K562 (cell line): ENCODE data around the gene UBAC2. TPM values are rescaled to one million over a fixed set of nuclear protein-coding genes. Genes with fewer than 3 reads are reported as not detected.

ENCODE experiments used
- ATAC-seq: fragments of 200-7000 bp; cut with Tn5 transposase; 3 replicates; pipeline ENCODE4 v1.9.1; 2020; ENCODE audit warnings: moderate library complexity
- BruUV-seq: library from RNA; stranded (reverse); fragments of 400-500 nt; replicated peaks from 2 replicates; lab custom pipeline; 2021; lab: Mats Ljungman, UMichigan
- CTCF ChIA-PET: fragments of 300-600 bp; formaldehyde crosslinking; extraction: SDS; loops from one replicate; lab custom pipeline; 2021; ENCODE audit warnings: low intra/inter-chr PET ratio; lab: Yijun Ruan, JAX
- POLR2A ChIA-PET: fragments of 300-600, 350-650 bp; sonication (Branson Sonifier 250); formaldehyde crosslinking; extraction: SDS; loops from one replicate; lab custom pipeline; 2021; ENCODE audit warnings: antibody characterized with exemption, inconsistent platforms; lab: Yijun Ruan, JAX
- DNase-seq, 4 experiments: peaks; one replicate each; pipeline versions ENCODE4 v3.0.0 to v3.0.0-alpha.2; 2011 to 2018; ENCODE audit warnings: low spot score in 3 of 4, mixed read lengths in 3 of 4; ENCODE audit errors: extremely low read depth in 1 of 4
- FAIRE-seq: peaks from 2 replicates; lab custom pipeline; 2011; peaks lifted over from hg19 to GRCh38; lab: Jason Lieb, UNC
- H2AFZ ChIP-seq: 2 replicates; pipeline ENCODE4 v1.6.0; 2011; ENCODE audit warnings: low read depth, low read length, control low read depth, inconsistent platforms
- H3K27ac ChIP-seq: fragments of 200-600 bp; 3 replicates; pipeline ENCODE4 v1.8.0; 2011; ENCODE audit warnings: low read depth, mild to moderate bottlenecking, control low read depth, inconsistent platforms, low read length, moderate library complexity, mixed read lengths; ENCODE audit errors: extremely low read depth
- H3K27me3 ChIP-seq, 2 experiments: fragments of 300-600 bp in 1 of 2; 2 replicates in 1 of 2; 3 replicates in 1 of 2; pipeline versions ENCODE4 v1.6.0 to v1.8.0; 2011; ENCODE audit warnings: inconsistent platforms in 2 of 2, low read length in 2 of 2, mild to moderate bottlenecking in 1 of 2, mixed read lengths in 1 of 2, moderate library complexity in 1 of 2; ENCODE audit not compliant: control insufficient read depth in 2 of 2, insufficient read depth in 2 of 2
- H3K36me3 ChIP-seq: fragments of 300-600 bp; 3 replicates; pipeline ENCODE4 v1.8.0; 2011; ENCODE audit warnings: mild to moderate bottlenecking, low read length, inconsistent platforms; ENCODE audit not compliant: control insufficient read depth, insufficient read depth
- H3K4me1 ChIP-seq, 2 experiments: fragments of 200-600 bp in 1 of 2; replicated peaks in 1 of 2; 2 replicates in 1 of 2; 3 replicates in 1 of 2; pipeline versions ENCODE4 v1.5.1 to v1.8.0; 2011; ENCODE audit warnings: inconsistent platforms in 2 of 2, low read length in 2 of 2, mild to moderate bottlenecking in 1 of 2, mixed read lengths in 1 of 2, moderate library complexity in 1 of 2; ENCODE audit not compliant: control insufficient read depth in 2 of 2, insufficient read depth in 2 of 2
- H3K4me2 ChIP-seq: 2 replicates; pipeline ENCODE4 v1.6.1; 2011; ENCODE audit warnings: low read length, control low read depth, inconsistent platforms, mixed read lengths; ENCODE audit not compliant: insufficient read depth
- H3K4me3 ChIP-seq: fragments of 200-600 bp; sonication (generic), shearing (Covaris generic); 2 replicates; pipeline ENCODE4 v1.5.1; 2016; ENCODE audit warnings: control low read depth, inconsistent platforms
- H3K79me2 ChIP-seq: fragments of 200-600 bp; 3 replicates; pipeline ENCODE4 v1.8.0; 2011; ENCODE audit warnings: low read length, inconsistent platforms; ENCODE audit not compliant: control insufficient read depth, insufficient read depth
- H3K9ac ChIP-seq, 2 experiments: 2 replicates each; pipeline versions ENCODE4 v1.6.0 to v1.6.1; 2011; ENCODE audit warnings: low read depth in 2 of 2, low read length in 2 of 2, control low read depth in 1 of 2, inconsistent platforms in 1 of 2, mild to moderate bottlenecking in 1 of 2, mixed read lengths in 1 of 2; ENCODE audit not compliant: insufficient read depth in 1 of 2
- H3K9me1 ChIP-seq: one replicate; pipeline ENCODE4 v1.6.0; 2011; ENCODE audit warnings: inconsistent platforms, mild to moderate bottlenecking, low read length, moderate library complexity; ENCODE audit not compliant: control insufficient read depth, insufficient read depth
- H3K9me3 ChIP-seq: replicated peaks from 2 replicates; pipeline ENCODE4 v1.5.1; 2011; ENCODE audit warnings: low read depth, low read length, inconsistent platforms; ENCODE audit not compliant: control insufficient read depth, insufficient read depth
- H4K20me1 ChIP-seq: replicated peaks from 2 replicates; pipeline ENCODE4 v1.6.1; 2011; ENCODE audit warnings: low read length, inconsistent platforms, mixed read lengths; ENCODE audit not compliant: control insufficient read depth, insufficient read depth
- ASH1L ChIP-seq: fragments of 450-650 bp; IDR thresholded peaks from 2 replicates; pipeline ENCODE4 v1.6.1; 2018; ENCODE audit warnings: borderline replicate concordance, mild to moderate bottlenecking, low read depth; ENCODE audit not compliant: partially characterized antibody
- DNMT1 ChIP-seq: fragments of 450-650 bp; IDR thresholded peaks from 2 replicates; pipeline ENCODE4 v1.6.1; 2016; ENCODE audit warnings: antibody characterized with exemption, mild to moderate bottlenecking
- SIN3A ChIP-seq, 2 experiments: fragments of 150-350 bp in 1 of 2; IDR thresholded peaks; 2 replicates each; pipeline ENCODE4 v1.6.1; 2011 to 2016; ENCODE audit warnings: borderline replicate concordance in 2 of 2, low read depth in 2 of 2, low read length in 2 of 2, mild to moderate bottlenecking in 2 of 2, moderate library complexity in 2 of 2; ENCODE audit not compliant: control insufficient read depth in 1 of 2
- SMARCA4 ChIP-seq: fragments of 450-650 bp; IDR thresholded peaks from 2 replicates; pipeline ENCODE4 v1.6.1; 2016
- ZFP30 ChIP-seq: fragments of 250-450 bp; sonication (Bioruptor Pico); IDR thresholded peaks from 2 replicates; pipeline ENCODE4 v1.8.0; 2022; ENCODE audit warnings: moderate library complexity, mild to moderate bottlenecking, inconsistent platforms, borderline replicate concordance
- WGBS: fragments of 100-300 bp; shearing (Covaris generic); methylation state at CpG from one replicate; pipeline ENCODE4 v1.1.6; 2016; ENCODE audit warnings: low coverage, mixed read lengths; ENCODE audit not compliant: insufficient coverage; ENCODE audit errors: missing lambda C conversion rate; 5-methylcytosine and 5-hydroxymethylcytosine counted together
- in situ Hi-C: fragments of 300-500 bp; cut with MboI; formaldehyde crosslinking; loops from 4 replicates; pipeline ENCODE4 v1.15.0; 2018; ENCODE audit warnings: inconsistent platforms, mixed read lengths
- intact Hi-C: fragments of 100-400 bp; cut with micrococcal nuclease; formaldehyde crosslinking; loops from 2 replicates; pipeline ENCODE4 v1.14.2; 2022
- polyA plus RNA-seq, 8 experiments: library from polyadenylated mRNA; depleted of rRNA in 4 of 8; stranded (reverse) in 5 of 8; unstranded in 3 of 8; fragments of >200 nt; fragmentation: Nextera tagmentation in 2 of 8; fragmentation: Illumina TruSeq in 1 of 8; extraction: Ambion mirVana in 2 of 8; extraction: Trizol in 1 of 8; gene quantifications; 2 replicates each; pipeline versions ENCODE4 v1.2.1 to v1.2.3, GENCODE V29; 2011 to 2014; ENCODE audit warnings: inconsistent platforms in 1 of 8, missing spikeins in 1 of 8
- total RNA-seq, 7 experiments: library from RNA; depleted of rRNA in 6 of 7; stranded (reverse); fragments of >200 nt in 6 of 7; fragmentation: Illumina TruSeq in 2 of 7; extraction: Trizol in 2 of 7; gene quantifications; 2 replicates each; pipeline versions ENCODE4 v1.2.1 to v1.2.3, GENCODE V29; 2011 to 2021; ENCODE audit warnings: low replicate concordance in 1 of 7
- TF ChIP-seq, protein P1 (sequence below): sonication (generic); formaldehyde crosslinking; IDR thresholded peaks from 2 replicates; pipeline ENCODE4 v1.8.0; 2022; ENCODE audit warnings: missing genetic modification reagents, mild to moderate bottlenecking, borderline replicate concordance

UBAC2 gene
- total and polyA plus RNA-seq, 9 of the 15 experiments (the other 6 are each of a cell fraction or from before 2014, with no cell fraction given) = 6.0 to 84.1 (median 32.3) TPM

DNA sequence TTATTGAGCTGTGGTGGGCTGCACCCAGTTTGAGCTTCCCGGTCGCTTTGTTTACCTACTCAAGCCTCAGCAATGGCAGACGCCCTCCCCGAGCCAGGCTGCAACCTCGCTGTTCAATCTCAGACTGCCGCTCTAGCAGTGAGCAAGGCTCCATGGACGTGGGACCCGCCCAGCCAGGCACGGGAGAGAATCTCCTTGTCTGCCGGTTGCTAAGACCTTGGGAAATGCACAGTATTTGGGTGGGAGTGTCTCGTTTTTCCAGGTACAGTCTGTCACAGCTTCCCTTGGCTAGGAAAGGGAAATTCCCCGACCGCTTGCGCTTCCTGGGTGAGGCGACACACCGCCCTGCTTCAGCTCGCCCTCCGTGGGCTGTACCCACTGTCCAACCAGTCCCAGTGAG lies 27.7 kb upstream of the UBAC2 start:
- in situ Hi-C loops = loop anchor here (10.0 kb wide), 1 partner anchor 262 kb away; no protein-coding TSS in a partner anchor
- Histone ChIP-seq H3K36me3 (no peaks in the 10 kb centered on the region), H3K4me3 (no peak overlapping the region), H3K27me3 (no peaks in the 10 kb centered on the region), H3K9me1 (no peaks in the 10 kb centered on the region), H2AFZ (no peak overlapping the region), H3K9me3 (no peaks in the 10 kb centered on the region), H3K27ac (no peak overlapping the region), H3K9ac (no peak overlapping the region), H3K79me2 (no peaks in the 10 kb centered on the region), H4K20me1 (no peaks in the 10 kb centered on the region), H3K4me2 (no peak overlapping the region), H3K4me1 (peaks cover 0 to 4% of the 10 kb centered on the region in 2 experiments; a peak in 2 of 5 replicates)
- no TSS peak for BruUV-seq
- WGBS = 56% methylated on average over 8 of the region's 18 CpGs
- FAIRE-seq = no peak
- DNase-seq = no peak
- ChIA-PET POLR2A (no interaction called here), CTCF (no interaction called here)
- intact Hi-C loops = loop anchor here (10.0 kb wide), 1 partner anchor 212 kb away; no protein-coding TSS in a partner anchor
- no peak for ATAC-seq
- TF ChIP-seq ASH1L (no peak), SIN3A (IDR thresholded peaks at IDR 0.05; ENCODE audit: borderline replicate concordance in 2 of 2, control insufficient read depth in 1 of 2, low read depth in 2 of 2, low read length in 2 of 2) (no peak), ZFP30 (no peak), SMARCA4 (no peak), DNMT1 (no peak)
- TF ChIP-seq, protein P1, sequence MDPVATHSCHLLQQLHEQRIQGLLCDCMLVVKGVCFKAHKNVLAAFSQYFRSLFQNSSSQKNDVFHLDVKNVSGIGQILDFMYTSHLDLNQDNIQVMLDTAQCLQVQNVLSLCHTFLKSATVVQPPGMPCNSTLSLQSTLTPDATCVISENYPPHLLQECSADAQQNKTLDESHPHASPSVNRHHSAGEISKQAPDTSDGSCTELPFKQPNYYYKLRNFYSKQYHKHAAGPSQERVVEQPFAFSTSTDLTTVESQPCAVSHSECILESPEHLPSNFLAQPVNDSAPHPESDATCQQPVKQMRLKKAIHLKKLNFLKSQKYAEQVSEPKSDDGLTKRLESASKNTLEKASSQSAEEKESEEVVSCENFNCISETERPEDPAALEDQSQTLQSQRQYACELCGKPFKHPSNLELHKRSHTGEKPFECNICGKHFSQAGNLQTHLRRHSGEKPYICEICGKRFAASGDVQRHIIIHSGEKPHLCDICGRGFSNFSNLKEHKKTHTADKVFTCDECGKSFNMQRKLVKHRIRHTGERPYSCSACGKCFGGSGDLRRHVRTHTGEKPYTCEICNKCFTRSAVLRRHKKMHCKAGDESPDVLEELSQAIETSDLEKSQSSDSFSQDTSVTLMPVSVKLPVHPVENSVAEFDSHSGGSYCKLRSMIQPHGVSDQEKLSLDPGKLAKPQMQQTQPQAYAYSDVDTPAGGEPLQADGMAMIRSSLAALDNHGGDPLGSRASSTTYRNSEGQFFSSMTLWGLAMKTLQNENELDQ (CRISPR knock-in tag) = no peak
